GM12873 (cell line): Measurements from ENCODE around the gene SENP2.

Experiments
- TF ChIP-seq, protein P1 (sequence below): IDR thresholded peaks from 2 replicates; pipeline ENCODE4 v1.5.1; 2012; ENCODE audit warnings: low read depth, mild to moderate bottlenecking, moderate library complexity, low read length, control low read depth; ENCODE audit not compliant: insufficient read depth; ENCODE audit errors: missing control alignments

Gene SENP2

GRCh38 chr3:185555101-185555501 lies 31.0 kb upstream of the SENP2 start:
- TF ChIP-seq, protein P1, sequence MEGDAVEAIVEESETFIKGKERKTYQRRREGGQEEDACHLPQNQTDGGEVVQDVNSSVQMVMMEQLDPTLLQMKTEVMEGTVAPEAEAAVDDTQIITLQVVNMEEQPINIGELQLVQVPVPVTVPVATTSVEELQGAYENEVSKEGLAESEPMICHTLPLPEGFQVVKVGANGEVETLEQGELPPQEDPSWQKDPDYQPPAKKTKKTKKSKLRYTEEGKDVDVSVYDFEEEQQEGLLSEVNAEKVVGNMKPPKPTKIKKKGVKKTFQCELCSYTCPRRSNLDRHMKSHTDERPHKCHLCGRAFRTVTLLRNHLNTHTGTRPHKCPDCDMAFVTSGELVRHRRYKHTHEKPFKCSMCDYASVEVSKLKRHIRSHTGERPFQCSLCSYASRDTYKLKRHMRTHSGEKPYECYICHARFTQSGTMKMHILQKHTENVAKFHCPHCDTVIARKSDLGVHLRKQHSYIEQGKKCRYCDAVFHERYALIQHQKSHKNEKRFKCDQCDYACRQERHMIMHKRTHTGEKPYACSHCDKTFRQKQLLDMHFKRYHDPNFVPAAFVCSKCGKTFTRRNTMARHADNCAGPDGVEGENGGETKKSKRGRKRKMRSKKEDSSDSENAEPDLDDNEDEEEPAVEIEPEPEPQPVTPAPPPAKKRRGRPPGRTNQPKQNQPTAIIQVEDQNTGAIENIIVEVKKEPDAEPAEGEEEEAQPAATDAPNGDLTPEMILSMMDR = no peak

DNA sequence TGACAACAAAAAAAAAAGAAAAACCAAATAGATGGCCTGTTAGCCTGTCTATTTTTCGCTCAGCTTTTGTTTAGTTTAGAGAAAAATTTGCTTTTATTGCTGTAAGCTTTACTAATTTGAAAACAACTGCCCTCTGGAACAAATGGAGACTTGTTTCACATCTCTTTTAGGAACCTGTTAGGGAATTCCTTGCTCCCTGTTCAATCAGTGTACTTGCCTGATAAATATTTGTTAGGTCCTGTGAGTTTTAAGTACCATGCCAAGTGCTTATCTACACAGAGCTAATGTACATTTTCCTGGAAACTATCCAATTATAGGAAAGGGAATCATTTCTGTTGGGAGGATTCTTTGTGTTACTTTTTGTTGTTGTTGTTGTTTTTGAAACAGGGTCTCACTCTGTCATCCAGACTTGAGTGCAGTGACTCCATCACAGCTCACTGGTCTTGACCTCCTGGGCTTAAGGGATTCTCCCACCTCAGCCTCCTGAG lies 30.2 kb upstream of the SENP2 start:
- TF ChIP-seq, protein P1 = no peak

- TF ChIP-seq, protein P1 = no peak
Measured at GRCh38 chr3:185558395-185558794, 27.7 kb upstream of the SENP2 start.

DNA sequence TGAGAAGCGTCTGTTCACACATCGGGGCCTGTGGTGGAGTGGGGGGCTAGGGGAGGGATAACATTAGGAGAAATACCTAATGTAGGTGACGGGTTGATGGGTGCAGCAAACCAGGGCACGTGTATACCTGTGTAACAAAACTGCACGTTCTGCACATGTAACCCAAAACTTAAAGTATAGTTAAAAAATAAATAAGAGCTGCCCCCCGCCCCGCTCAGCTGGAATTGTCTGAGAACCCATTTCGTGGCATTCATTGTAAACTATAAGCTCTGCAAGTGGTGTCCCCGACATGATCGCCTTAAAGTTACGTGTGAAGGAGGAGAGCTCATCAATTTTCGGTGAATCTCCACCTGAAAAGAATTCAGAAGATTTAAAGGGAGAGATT lies 26.4 kb upstream of the SENP2 start:
- TF ChIP-seq, protein P1 = no peak

- TF ChIP-seq, protein P1 = no peak
Measured at GRCh38 chr3:185560676-185561075, 25.4 kb upstream of the SENP2 start.

DNA sequence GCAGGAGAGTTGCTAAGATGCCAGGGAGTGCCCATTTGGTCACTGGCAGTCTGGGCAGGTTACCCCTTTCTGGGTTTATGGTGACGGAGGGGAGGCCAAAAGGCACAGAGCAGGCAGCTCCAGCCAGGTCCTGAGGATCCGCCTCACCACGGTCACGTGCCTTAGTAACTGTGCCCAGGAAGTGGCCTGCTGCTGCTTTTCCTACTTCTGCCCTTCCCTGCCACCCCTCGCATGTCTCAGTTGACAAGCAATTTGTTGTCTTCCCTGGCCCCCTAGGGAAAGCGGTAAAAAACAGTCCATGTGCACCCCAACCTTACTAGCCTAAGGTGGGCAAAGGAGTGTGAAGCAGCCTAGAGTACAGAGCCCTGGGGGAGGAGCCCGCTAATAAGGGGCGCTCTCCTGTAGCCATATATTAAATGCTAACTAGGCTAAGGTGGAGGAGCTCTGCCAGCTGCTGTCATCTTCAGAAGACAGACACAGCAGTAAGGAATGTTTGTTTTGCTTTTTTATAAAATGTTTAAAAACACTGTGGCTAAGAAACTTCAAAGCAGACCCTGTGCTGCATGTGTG lies 24.6 kb upstream of the SENP2 start:
- TF ChIP-seq, protein P1 = no peak

GRCh38 chr3:185561958-185562357 lies 24.1 kb upstream of the SENP2 start:
- TF ChIP-seq, protein P1 = no peak
